Stimulated activated CD4-positive, alpha-beta T cell treated with anti-CD3 and anti-CD28 coated beads, Interleukin-15, amount 100 ng/mL, for 48 hours (primary cell): ENCODE results near the gene CC2D2A.
"Not testable (repeated sequence)": the region's sequence is repeated elsewhere in the genome, so short reads cannot be mapped to it uniquely, and the experiment has no call there.

Experiments used
- DNase-seq, 2 donors: peaks; one replicate each; pipeline ENCODE4 v3.0.0-alpha.2; 2020; ENCODE audit warnings: low read depth in 2 of 2

The CC2D2A gene

GRCh38 chr4:15516494-15516893 is 46.8 kb downstream of the CC2D2A start:
- DNase-seq: no peak

GRCh38 chr4:15517681-15518080 is 48.0 kb downstream of the CC2D2A start:
- DNase-seq: not testable (repeated sequence)

- DNase-seq: no peak
These were observed 51.9 kb downstream of the CC2D2A start for GRCh38 chr4:15521442-15522039.

- DNase-seq: no peak
These were observed 55.4 kb downstream of the CC2D2A start for GRCh38 chr4:15525080-15525479.

- DNase-seq: no peak
These were observed 57.4 kb downstream of the CC2D2A start for GRCh38 chr4:15526924-15527592.

GRCh38 chr4:15531792-15532191 is 62.1 kb downstream of the CC2D2A start:
- no peak for DNase-seq

- DNase-seq: no peak
These were observed 64.1 kb downstream of the CC2D2A start for GRCh38 chr4:15533817-15534216.

- no peak for DNase-seq
These were observed 65.9 kb downstream of the CC2D2A start for GRCh38 chr4:15535599-15535998.

GRCh38 chr4:15536552-15537499 is 67.1 kb downstream of the CC2D2A start:
- no peak for DNase-seq

- DNase-seq: no peak
These were observed 72.3 kb downstream of the CC2D2A start for GRCh38 chr4:15541941-15542340.

GRCh38 chr4:15542760-15543159 is 73.1 kb downstream of the CC2D2A start:
- DNase-seq: no peak

GRCh38 chr4:15543537-15544247 is 74.0 kb downstream of the CC2D2A start:
- no peak for DNase-seq

GRCh38 chr4:15544248-15544729 is 74.6 kb downstream of the CC2D2A start:
- no peak for DNase-seq

- no peak for DNase-seq
These were observed 75.7 kb downstream of the CC2D2A start for GRCh38 chr4:15545371-15545770.

GRCh38 chr4:15547392-15547791 is 77.7 kb downstream of the CC2D2A start:
- DNase-seq: no peak

GRCh38 chr4:15550491-15550890 is 80.8 kb downstream of the CC2D2A start:
- DNase-seq: no peak

- DNase-seq: no peak
These were observed 82.2 kb downstream of the CC2D2A start for GRCh38 chr4:15551740-15552446.

GRCh38 chr4:15552557-15553362 is 83.1 kb downstream of the CC2D2A start:
- no peak for DNase-seq

GRCh38 chr4:15556511-15557092 is 86.9 kb downstream of the CC2D2A start:
- DNase-seq: no peak
